Kidney (tissue), 14 donors: ENCODE data around the gene GRHL3. TPM values are rescaled to one million over a fixed set of nuclear protein-coding genes. Genes with fewer than 3 reads are reported as not detected.

ENCODE experiments used
- DNase-seq, 5 donors: peaks; one replicate each; pipeline ENCODE4 v3.0.0-alpha.2; 2013 to 2020
- FAIRE-seq: peaks from 2 replicates; lab custom pipeline; 2012; peaks lifted over from hg19 to GRCh38; lab: Jason Lieb, UNC
- H3K27ac ChIP-seq, 2 donors: one replicate each; pipeline ENCODE4 v1.7.0; 2013; ENCODE audit warnings: low read depth in 2 of 2, low read length in 2 of 2, inconsistent platforms in 1 of 2
- H3K27me3 ChIP-seq: one replicate; pipeline ENCODE4 v1.7.1; 2013; ENCODE audit warnings: low read length, inconsistent platforms; ENCODE audit not compliant: control insufficient read depth, insufficient read depth
- H3K36me3 ChIP-seq, 3 donors: one replicate each; pipeline versions ENCODE4 v1.7.0 to v1.7.1; 2013; ENCODE audit warnings: low read length in 3 of 3, control low read depth in 1 of 3, inconsistent platforms in 1 of 3; ENCODE audit not compliant: insufficient read depth in 3 of 3, control insufficient read depth in 2 of 3
- H3K4me1 ChIP-seq, 3 donors: one replicate each; pipeline versions ENCODE4 v1.7.0 to v1.7.1; 2013; ENCODE audit warnings: low read length in 3 of 3, inconsistent platforms in 1 of 3, low read depth in 1 of 3; ENCODE audit not compliant: control insufficient read depth in 2 of 3, insufficient read depth in 2 of 3
- H3K4me3 ChIP-seq, 3 donors: one replicate each; pipeline versions ENCODE4 v1.7.0 to v1.8.1; 2013; ENCODE audit warnings: low read length in 3 of 3, control low read depth in 1 of 3, inconsistent platforms in 1 of 3
- H3K9ac ChIP-seq, 3 donors: one replicate each; pipeline versions ENCODE4 v1.7.0 to v1.7.1; 2013; ENCODE audit warnings: low read length in 3 of 3, control low read depth in 1 of 3, inconsistent platforms in 1 of 3
- H3K9me3 ChIP-seq, 3 donors: one replicate each; pipeline versions ENCODE4 v1.7.0 to v1.7.1; 2013; ENCODE audit warnings: low read length in 3 of 3, control low read depth in 1 of 3, inconsistent platforms in 1 of 3; ENCODE audit not compliant: control insufficient read depth in 2 of 3, insufficient read depth in 1 of 3
- CTCF ChIP-seq: IDR thresholded peaks from 3 replicates; pipeline ENCODE4 v1.5.1; 2012; ENCODE audit warnings: mild to moderate bottlenecking, moderate library complexity, borderline replicate concordance; ENCODE audit not compliant: insufficient read depth; ENCODE audit errors: extremely low read depth
- intact Hi-C: fragments of 100-400 bp; cut with DNase I; formaldehyde crosslinking; loops from one replicate; pipeline ENCODE4 v1.11.1; 2022
- polyA plus RNA-seq: library from polyadenylated mRNA; stranded (reverse); fragments of 350-450 nt; fragmentation: Illumina TruSeq; extraction: RNeasy Lipid Tissue Mini Kit (QIAGEN cat#74804); gene quantifications from one replicate; pipeline ENCODE4 v1.2.3, GENCODE V29; 2014; ENCODE audit warnings: low read depth, low replicate concordance; ENCODE audit not compliant: insufficient read depth
- total RNA-seq: library from RNA; stranded (reverse); fragmentation: NEBNext Ultra II Directional; extraction: Animal tissue kit (Norgen Biotek cat#: 25700); gene quantifications from one replicate; pipeline ENCODE4 v1.2.1, GENCODE V29; 2021
- donor health status: control.
- donor health status: control.
- donor health status: control.
- donor health status: control.
- donor health status: control.
- donor health status: DM: yes; HTN: yes; CAD: no.
- donor health status: Normal renal cell carcinoma (clear cell type).

The GRHL3 gene
- total and polyA plus RNA-seq, 2 donors from 2014 or later = 0.32 to 1.7 TPM

- Histone ChIP-seq H3K36me3 (no peaks in the 10 kb centered on the region), H3K4me3 (no peak overlapping the region), H3K27ac (no peak overlapping the region), H3K9ac (no peak overlapping the region), H3K9me3 (no peaks in the 10 kb centered on the region), H3K27me3 (no peaks in the 10 kb centered on the region), H3K4me1 (no peaks in the 10 kb centered on the region)
- intact Hi-C loops = no loop called here
- peak in 1 of 5 donors; percentile 43 for DNase-seq
- no peak for FAIRE-seq
- TF ChIP-seq CTCF = no peak
Observed at GRCh38 chr1:24300971-24301784, 18.0 kb upstream of the GRHL3 start.

DNA sequence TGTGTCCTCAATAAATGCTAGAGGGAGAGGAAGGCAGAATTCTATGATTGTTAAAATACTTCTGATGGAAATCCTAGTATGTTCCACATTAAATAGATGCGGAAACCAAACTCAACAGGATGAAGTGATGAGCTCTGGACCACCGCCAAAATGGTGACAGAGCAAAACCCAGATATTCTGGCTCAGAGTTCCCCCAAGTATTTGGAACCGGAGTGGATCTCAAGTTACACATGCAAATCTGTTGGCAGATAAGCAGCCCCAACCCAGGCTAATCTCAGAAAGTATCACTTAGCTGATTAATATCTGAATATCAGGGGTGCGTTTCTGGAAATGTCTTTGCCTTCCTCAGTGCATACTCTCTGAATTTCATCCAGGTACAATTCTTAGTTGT, 17.4 kb upstream of the GRHL3 start:
- Histone ChIP-seq H3K27ac (no peak overlapping the region), H3K4me1 (no peaks in the 10 kb centered on the region), H3K27me3 (no peaks in the 10 kb centered on the region), H3K9me3 (no peaks in the 10 kb centered on the region), H3K36me3 (no peaks in the 10 kb centered on the region), H3K4me3 (no peak overlapping the region), H3K9ac (no peak overlapping the region)
- FAIRE-seq (no peak), DNase-seq (no peak)
- intact Hi-C loops = no loop called here
- TF ChIP-seq CTCF = no peak

GRCh38 chr1:24302209-24302611, 16.9 kb upstream of the GRHL3 start:
- H3K27ac ChIP-seq = no peak overlapping the region
- no peak overlapping the region for H3K9ac ChIP-seq
- FAIRE-seq (no peak), DNase-seq (no peak)
- no peaks in the 10 kb centered on the region for H3K27me3 ChIP-seq
- no peaks in the 10 kb centered on the region for H3K4me1 ChIP-seq
- H3K9me3 ChIP-seq = no peaks in the 10 kb centered on the region
- H3K4me3 ChIP-seq = no peak overlapping the region
- intact Hi-C loops = no loop called here
- TF ChIP-seq CTCF = no peak
- H3K36me3 ChIP-seq = no peaks in the 10 kb centered on the region

DNA sequence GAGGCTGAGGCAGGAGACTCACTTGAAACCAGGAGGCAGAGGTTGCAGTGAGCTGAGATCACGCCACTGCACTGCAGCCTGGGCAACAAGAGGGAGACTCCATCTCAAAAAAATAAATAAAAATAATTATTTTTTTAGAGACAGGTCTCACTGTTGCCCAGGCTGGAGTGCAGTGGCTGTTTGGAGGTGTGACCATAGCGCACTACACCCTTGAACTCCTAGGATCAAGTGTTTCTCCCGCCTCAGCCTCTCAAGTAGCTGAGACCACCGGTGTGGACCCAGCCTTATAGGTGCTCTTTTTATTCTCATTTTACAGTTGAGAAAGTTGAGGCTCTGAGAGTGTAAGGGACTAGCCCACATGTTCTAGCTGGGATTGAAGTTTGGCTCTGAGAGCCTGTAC, 15.6 kb upstream of the GRHL3 start:
- TF ChIP-seq CTCF = no peak
- no peak for DNase-seq

More for the DNA sequence above, 15.6 kb upstream of the GRHL3 start:
- H3K27ac ChIP-seq = no peak overlapping the region
- no peaks in the 10 kb centered on the region for H3K36me3 ChIP-seq
- no peaks in the 10 kb centered on the region for H3K4me1 ChIP-seq
- H3K4me3 ChIP-seq = no peak overlapping the region
- H3K9me3 ChIP-seq = no peaks in the 10 kb centered on the region
- FAIRE-seq = no peak
- intact Hi-C loops = no loop called here
- no peaks in the 10 kb centered on the region for H3K27me3 ChIP-seq
- no peak overlapping the region for H3K9ac ChIP-seq
